Smooth muscle cell (in vitro differentiated cells): ENCODE results near the gene LRRC61. TPM values are rescaled to one million over a fixed set of nuclear protein-coding genes. Genes with fewer than 3 reads are reported as not detected.

Source experiments
- DNase-seq: peaks from one replicate; lab custom pipeline; 2025; ENCODE audit not compliant: unreplicated experiment; lab: John Stamatoyannopoulos, UW
- H2AFZ ChIP-seq: fragments of 200-600 bp; sonication (generic); 2 replicates; pipeline ENCODE4 v1.6.0; 2016; ENCODE audit warnings: antibody characterized with exemption, low read depth, mild to moderate bottlenecking
- H3F3A ChIP-seq: fragments of 200-600 bp; sonication (generic); 2 replicates; pipeline ENCODE4 v1.6.0; 2017; ENCODE audit warnings: antibody characterized with exemption, low read depth
- H3K27ac ChIP-seq: fragments of 200-600 bp; sonication (generic); 2 replicates; pipeline ENCODE4 v1.5.1; 2016; ENCODE audit warnings: low read depth, mild to moderate bottlenecking
- H3K27me3 ChIP-seq: fragments of 200-600 bp; sonication (generic); 2 replicates; pipeline ENCODE4 v1.6.1; 2016; ENCODE audit warnings: low read depth, mild to moderate bottlenecking
- H3K36me3 ChIP-seq: fragments of 200-600 bp; sonication (generic); 2 replicates; pipeline ENCODE4 v1.5.1; 2016; ENCODE audit warnings: low read depth
- H3K4me1 ChIP-seq: fragments of 200-600 bp; sonication (generic); 2 replicates; pipeline ENCODE4 v1.5.1; 2016; ENCODE audit warnings: low read depth
- H3K4me2 ChIP-seq: fragments of 200-600 bp; sonication (generic); 2 replicates; pipeline ENCODE4 v1.6.0; 2016; ENCODE audit warnings: mild to moderate bottlenecking
- H3K4me3 ChIP-seq: fragments of 200-600 bp; sonication (generic); 2 replicates; pipeline ENCODE4 v1.5.1; 2016; ENCODE audit warnings: mild to moderate bottlenecking
- H3K79me2 ChIP-seq: fragments of 200-600 bp; sonication (generic); 2 replicates; pipeline ENCODE4 v1.6.0; 2016; ENCODE audit warnings: low read depth, mild to moderate bottlenecking
- H3K9ac ChIP-seq: fragments of 200-600 bp; sonication (generic); 2 replicates; pipeline ENCODE4 v1.6.0; 2016; ENCODE audit warnings: low read depth
- H3K9me3 ChIP-seq: fragments of 200-600 bp; sonication (generic); replicated peaks from 2 replicates; pipeline ENCODE4 v1.5.1; 2016; ENCODE audit warnings: low read depth
- H4K20me1 ChIP-seq: fragments of 200-600 bp; sonication (generic); 2 replicates; pipeline ENCODE4 v1.6.0; 2016; ENCODE audit warnings: low read depth
- WGBS: methylation state at CpG from one replicate; pipeline ENCODE4 v1.1.7; 2016; ENCODE audit warnings: low lambda C conversion rate; 5-methylcytosine and 5-hydroxymethylcytosine counted together
- polyA plus RNA-seq: library from polyadenylated mRNA; unstranded; fragments of >200 nt; fragmentation: Nextera tagmentation; extraction: Ambion mirVana; gene quantifications from 2 replicates; pipeline ENCODE4 v1.2.1, GENCODE V29; 2016
- total RNA-seq: library from RNA; depleted of rRNA; stranded (reverse); fragments of >200 nt; gene quantifications from 2 replicates; pipeline ENCODE4 v1.2.3, GENCODE V29; 2014
- TF ChIP-seq, protein P1 (sequence below): fragments of 200-600 bp; sonication (generic); IDR thresholded peaks from 2 replicates; pipeline ENCODE4 v1.5.1; 2017; ENCODE audit warnings: borderline replicate concordance, mild to moderate bottlenecking, antibody characterized with exemption; ENCODE audit not compliant: insufficient read depth, poor library complexity, severe bottlenecking

The LRRC61 gene
- total and polyA plus RNA-seq, 2 experiments from 2014 or later = 6.9 to 14.7 TPM

DNA sequence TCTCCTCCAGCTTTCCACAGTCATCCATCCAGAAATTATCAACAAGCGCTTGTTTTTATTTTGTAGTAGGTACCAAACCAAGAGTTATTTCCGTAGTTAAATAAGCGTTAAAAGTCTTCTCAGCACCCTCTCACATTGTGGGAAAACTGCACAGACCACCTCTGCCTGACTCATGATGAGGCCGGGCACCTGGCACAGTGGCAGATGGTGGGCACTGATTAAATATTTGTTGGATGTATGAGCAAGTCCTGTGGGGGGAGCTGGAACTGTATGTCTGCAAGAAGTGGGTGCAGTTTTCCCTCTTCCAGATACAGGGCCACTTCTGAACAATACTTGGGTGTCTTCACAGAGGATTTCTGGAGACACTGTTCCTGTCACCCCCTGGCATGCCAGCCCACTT, 40.2 kb downstream of the LRRC61 start:
- TF ChIP-seq, protein P1, sequence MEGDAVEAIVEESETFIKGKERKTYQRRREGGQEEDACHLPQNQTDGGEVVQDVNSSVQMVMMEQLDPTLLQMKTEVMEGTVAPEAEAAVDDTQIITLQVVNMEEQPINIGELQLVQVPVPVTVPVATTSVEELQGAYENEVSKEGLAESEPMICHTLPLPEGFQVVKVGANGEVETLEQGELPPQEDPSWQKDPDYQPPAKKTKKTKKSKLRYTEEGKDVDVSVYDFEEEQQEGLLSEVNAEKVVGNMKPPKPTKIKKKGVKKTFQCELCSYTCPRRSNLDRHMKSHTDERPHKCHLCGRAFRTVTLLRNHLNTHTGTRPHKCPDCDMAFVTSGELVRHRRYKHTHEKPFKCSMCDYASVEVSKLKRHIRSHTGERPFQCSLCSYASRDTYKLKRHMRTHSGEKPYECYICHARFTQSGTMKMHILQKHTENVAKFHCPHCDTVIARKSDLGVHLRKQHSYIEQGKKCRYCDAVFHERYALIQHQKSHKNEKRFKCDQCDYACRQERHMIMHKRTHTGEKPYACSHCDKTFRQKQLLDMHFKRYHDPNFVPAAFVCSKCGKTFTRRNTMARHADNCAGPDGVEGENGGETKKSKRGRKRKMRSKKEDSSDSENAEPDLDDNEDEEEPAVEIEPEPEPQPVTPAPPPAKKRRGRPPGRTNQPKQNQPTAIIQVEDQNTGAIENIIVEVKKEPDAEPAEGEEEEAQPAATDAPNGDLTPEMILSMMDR = no peak
- H2AFZ ChIP-seq = no peak overlapping the region
- 94% methylated on average over 4 of the region's 4 CpGs for WGBS
- no peaks in the 10 kb centered on the region for H3K9me3 ChIP-seq
- H3K9ac ChIP-seq = no peak overlapping the region
- H3F3A ChIP-seq = peaks cover 5% of the 10 kb centered on the region
- DNase-seq = no peak
- no peaks in the 10 kb centered on the region for H3K27me3 ChIP-seq
- no peaks in the 10 kb centered on the region for H4K20me1 ChIP-seq
- no peaks in the 10 kb centered on the region for H3K36me3 ChIP-seq
- H3K4me3 ChIP-seq = no peak overlapping the region
- H3K4me2 ChIP-seq = no peak overlapping the region
- no peak overlapping the region for H3K27ac ChIP-seq
- peaks cover 10% of the 10 kb centered on the region for H3K4me1 ChIP-seq
- no peaks in the 10 kb centered on the region for H3K79me2 ChIP-seq

DNA sequence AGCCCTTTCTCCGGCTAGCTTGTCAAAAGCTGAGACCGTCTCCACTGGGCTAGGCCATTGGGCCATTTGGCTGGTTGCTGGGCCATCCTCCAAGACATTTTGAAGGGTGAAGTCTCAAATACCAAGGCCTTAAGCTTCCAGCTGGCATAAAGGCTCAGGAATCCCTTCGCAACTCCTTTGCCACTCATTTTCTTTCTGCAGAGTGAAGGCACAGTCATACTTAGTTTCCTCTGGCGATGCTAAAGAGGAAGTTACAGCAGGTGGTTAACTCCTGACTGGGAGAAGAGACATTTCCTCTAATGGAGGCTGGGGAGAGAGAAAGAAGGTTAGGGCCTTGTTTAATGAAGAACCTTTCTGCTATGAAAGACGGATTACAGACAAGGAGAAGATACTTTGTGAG, 40.7 kb downstream of the LRRC61 start:
- 90% methylated on average over 5 of the region's 5 CpGs for WGBS
- no peaks in the 10 kb centered on the region for H3K27me3 ChIP-seq
- H4K20me1 ChIP-seq = no peaks in the 10 kb centered on the region
- no peak overlapping the region for H3K9ac ChIP-seq
- H3K9me3 ChIP-seq = no peaks in the 10 kb centered on the region
- no peak overlapping the region for H3K4me3 ChIP-seq
- TF ChIP-seq, protein P1 = no peak
- no peak overlapping the region for H3K4me2 ChIP-seq
- H2AFZ ChIP-seq = no peak overlapping the region
- H3K27ac ChIP-seq = no peak overlapping the region
- H3K4me1 ChIP-seq = peaks cover 10% of the 10 kb centered on the region
- no peak for DNase-seq
- no peaks in the 10 kb centered on the region for H3K36me3 ChIP-seq
- H3K79me2 ChIP-seq = no peaks in the 10 kb centered on the region
- H3F3A ChIP-seq = peaks cover 6% of the 10 kb centered on the region

DNA sequence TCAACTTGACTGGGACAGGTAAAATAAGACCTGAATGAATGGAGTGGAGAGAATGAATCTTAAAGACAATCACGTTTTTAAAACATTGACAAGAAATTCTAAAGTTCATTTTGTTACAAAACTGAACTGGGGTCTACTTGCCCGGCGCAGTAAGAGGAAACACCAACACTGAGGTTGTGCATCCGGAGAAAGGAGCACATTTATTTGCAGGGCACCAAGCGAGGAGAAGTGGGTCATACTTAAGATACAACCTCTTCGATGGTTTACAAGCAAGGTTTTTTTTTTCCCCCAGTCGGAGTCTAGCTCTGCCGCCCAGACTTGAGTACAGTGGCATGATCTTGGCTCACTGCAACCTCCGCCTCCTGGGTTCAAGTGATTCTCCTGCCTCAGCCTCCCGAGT, 42.0 kb downstream of the LRRC61 start:
- Histone ChIP-seq H3K36me3 (no peaks in the 10 kb centered on the region), H3K4me1 (peaks cover 20% of the 10 kb centered on the region), H3K79me2 (peaks cover 4% of the 10 kb centered on the region), H3K27ac (no peak overlapping the region), H2AFZ (no peak overlapping the region), H3K9me3 (no peaks in the 10 kb centered on the region), H3K27me3 (no peaks in the 10 kb centered on the region), H3F3A (peaks cover 14% of the 10 kb centered on the region), H3K4me3 (no peak overlapping the region), H4K20me1 (no peaks in the 10 kb centered on the region), H3K9ac (no peak overlapping the region), H3K4me2 (no peak overlapping the region)
- 96% methylated on average over 10 of the region's 10 CpGs for whole genome bisulfite sequencing
- TF ChIP-seq, protein P1 = no peak
- DNase-seq = no peak

DNA sequence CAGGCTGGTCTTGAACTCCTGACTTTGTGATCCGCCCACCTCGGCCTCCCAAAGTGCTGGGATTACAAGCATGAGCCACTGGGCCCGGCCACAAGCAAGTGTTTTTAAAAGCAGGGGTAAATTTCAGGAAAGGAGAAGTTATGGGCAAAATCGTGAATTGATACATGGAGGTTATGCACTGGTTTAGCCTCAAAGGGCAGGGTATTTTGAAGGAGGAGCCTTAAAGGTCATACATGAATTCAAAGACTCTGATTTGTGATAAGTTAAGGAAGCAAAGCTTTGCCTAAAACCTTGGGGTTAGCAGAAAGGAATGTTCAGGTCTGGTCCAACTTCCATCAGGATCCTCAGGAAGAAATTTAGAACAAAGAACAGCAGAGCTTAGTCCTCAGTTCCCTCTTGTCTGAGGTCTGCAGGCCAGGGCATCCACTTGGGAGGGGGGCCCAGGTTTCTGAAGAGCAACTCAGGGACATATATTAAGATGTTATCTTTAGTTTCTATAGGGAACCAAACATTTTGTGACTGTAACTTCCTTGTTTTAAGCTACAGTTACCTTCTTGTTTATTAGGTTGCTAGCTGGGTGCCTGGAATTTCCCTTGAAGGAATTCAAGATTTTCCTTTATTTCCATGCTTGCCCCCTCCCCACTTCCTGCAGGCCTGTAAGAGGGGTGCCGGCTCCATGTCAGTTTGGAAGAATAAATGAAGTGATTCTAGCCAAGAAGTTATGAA, 42.7 kb downstream of the LRRC61 start:
- WGBS = 82% methylated on average over 5 of the region's 5 CpGs
- Histone ChIP-seq H3K36me3 (no peaks in the 10 kb centered on the region), H3K27me3 (no peaks in the 10 kb centered on the region), H3K79me2 (peaks cover 4% of the 10 kb centered on the region), H3K9me3 (no peaks in the 10 kb centered on the region), H3K4me2 (no peak overlapping the region), H3K9ac (no peak overlapping the region), H3K27ac (no peak overlapping the region), H2AFZ (no peak overlapping the region), H3F3A (peaks cover 18% of the 10 kb centered on the region), H3K4me3 (no peak overlapping the region), H3K4me1 (peaks cover 25% of the 10 kb centered on the region), H4K20me1 (peaks cover under 1% of the 10 kb centered on the region)
- TF ChIP-seq, protein P1 = no peak
- no peak for DNase-seq
